ENCODE data around the gene HYAL3. TPM values are rescaled to one million over a fixed set of nuclear protein-coding genes. Genes with fewer than 3 reads are reported as not detected.

The HYAL3 gene
- total and polyA plus RNA-seq, 2 experiments from 2014 or later: 2.4 to 7.1 TPM

DNA sequence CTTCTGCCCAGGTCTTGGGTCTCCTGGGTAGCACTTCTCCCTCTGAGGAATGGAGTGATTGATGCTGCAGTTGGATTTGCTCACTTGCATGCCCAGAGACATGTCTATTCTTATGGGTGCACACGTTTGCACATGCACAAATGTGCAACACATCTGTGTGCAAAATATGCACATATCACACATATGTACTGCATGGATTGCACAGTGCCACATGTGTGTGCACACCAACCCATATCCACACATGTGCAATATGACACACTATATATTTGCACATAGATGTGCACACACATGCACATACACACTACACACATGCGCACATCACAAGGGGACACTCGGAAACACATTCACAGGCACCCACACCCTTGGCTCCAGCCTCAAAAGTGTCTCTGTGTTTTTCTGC is 30.9 kb downstream of the HYAL3 start:
- no peaks in the 10 kb centered on the region for H3K36me3 Mint-ChIP-seq (ENCODE audit: low read depth)
- no peak overlapping the region for H3K27ac Mint-ChIP-seq
- DNase-seq (ENCODE audit: low spot score): no peak
- ATAC-seq: no peak
- TF ChIP-seq ZNF331 (CRISPR knock-in tag; IDR thresholded peaks at IDR 0.05; ENCODE audit: low read depth): no peak
- no peak for TF ChIP-seq POLR2AphosphoS5 (IDR thresholded peaks at IDR 0.05; ENCODE audit: low read depth)
- no peak for TF ChIP-seq CREB1 (CRISPR knock-in tag; IDR thresholded peaks at IDR 0.05; ENCODE audit: low read depth)
- TF ChIP-seq ZNF114 (CRISPR knock-in tag; IDR thresholded peaks at IDR 0.05): no peak
- TF ChIP-seq, protein P1, sequence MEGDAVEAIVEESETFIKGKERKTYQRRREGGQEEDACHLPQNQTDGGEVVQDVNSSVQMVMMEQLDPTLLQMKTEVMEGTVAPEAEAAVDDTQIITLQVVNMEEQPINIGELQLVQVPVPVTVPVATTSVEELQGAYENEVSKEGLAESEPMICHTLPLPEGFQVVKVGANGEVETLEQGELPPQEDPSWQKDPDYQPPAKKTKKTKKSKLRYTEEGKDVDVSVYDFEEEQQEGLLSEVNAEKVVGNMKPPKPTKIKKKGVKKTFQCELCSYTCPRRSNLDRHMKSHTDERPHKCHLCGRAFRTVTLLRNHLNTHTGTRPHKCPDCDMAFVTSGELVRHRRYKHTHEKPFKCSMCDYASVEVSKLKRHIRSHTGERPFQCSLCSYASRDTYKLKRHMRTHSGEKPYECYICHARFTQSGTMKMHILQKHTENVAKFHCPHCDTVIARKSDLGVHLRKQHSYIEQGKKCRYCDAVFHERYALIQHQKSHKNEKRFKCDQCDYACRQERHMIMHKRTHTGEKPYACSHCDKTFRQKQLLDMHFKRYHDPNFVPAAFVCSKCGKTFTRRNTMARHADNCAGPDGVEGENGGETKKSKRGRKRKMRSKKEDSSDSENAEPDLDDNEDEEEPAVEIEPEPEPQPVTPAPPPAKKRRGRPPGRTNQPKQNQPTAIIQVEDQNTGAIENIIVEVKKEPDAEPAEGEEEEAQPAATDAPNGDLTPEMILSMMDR (conservative IDR thresholded peaks at IDR 0.05; ENCODE audit: low read depth in 2 of 2): no peak
- TF ChIP-seq, protein P2, sequence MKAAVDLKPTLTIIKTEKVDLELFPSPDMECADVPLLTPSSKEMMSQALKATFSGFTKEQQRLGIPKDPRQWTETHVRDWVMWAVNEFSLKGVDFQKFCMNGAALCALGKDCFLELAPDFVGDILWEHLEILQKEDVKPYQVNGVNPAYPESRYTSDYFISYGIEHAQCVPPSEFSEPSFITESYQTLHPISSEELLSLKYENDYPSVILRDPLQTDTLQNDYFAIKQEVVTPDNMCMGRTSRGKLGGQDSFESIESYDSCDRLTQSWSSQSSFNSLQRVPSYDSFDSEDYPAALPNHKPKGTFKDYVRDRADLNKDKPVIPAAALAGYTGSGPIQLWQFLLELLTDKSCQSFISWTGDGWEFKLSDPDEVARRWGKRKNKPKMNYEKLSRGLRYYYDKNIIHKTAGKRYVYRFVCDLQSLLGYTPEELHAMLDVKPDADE (IDR thresholded peaks at IDR 0.05): no peak
- TF ChIP-seq, protein P3, sequence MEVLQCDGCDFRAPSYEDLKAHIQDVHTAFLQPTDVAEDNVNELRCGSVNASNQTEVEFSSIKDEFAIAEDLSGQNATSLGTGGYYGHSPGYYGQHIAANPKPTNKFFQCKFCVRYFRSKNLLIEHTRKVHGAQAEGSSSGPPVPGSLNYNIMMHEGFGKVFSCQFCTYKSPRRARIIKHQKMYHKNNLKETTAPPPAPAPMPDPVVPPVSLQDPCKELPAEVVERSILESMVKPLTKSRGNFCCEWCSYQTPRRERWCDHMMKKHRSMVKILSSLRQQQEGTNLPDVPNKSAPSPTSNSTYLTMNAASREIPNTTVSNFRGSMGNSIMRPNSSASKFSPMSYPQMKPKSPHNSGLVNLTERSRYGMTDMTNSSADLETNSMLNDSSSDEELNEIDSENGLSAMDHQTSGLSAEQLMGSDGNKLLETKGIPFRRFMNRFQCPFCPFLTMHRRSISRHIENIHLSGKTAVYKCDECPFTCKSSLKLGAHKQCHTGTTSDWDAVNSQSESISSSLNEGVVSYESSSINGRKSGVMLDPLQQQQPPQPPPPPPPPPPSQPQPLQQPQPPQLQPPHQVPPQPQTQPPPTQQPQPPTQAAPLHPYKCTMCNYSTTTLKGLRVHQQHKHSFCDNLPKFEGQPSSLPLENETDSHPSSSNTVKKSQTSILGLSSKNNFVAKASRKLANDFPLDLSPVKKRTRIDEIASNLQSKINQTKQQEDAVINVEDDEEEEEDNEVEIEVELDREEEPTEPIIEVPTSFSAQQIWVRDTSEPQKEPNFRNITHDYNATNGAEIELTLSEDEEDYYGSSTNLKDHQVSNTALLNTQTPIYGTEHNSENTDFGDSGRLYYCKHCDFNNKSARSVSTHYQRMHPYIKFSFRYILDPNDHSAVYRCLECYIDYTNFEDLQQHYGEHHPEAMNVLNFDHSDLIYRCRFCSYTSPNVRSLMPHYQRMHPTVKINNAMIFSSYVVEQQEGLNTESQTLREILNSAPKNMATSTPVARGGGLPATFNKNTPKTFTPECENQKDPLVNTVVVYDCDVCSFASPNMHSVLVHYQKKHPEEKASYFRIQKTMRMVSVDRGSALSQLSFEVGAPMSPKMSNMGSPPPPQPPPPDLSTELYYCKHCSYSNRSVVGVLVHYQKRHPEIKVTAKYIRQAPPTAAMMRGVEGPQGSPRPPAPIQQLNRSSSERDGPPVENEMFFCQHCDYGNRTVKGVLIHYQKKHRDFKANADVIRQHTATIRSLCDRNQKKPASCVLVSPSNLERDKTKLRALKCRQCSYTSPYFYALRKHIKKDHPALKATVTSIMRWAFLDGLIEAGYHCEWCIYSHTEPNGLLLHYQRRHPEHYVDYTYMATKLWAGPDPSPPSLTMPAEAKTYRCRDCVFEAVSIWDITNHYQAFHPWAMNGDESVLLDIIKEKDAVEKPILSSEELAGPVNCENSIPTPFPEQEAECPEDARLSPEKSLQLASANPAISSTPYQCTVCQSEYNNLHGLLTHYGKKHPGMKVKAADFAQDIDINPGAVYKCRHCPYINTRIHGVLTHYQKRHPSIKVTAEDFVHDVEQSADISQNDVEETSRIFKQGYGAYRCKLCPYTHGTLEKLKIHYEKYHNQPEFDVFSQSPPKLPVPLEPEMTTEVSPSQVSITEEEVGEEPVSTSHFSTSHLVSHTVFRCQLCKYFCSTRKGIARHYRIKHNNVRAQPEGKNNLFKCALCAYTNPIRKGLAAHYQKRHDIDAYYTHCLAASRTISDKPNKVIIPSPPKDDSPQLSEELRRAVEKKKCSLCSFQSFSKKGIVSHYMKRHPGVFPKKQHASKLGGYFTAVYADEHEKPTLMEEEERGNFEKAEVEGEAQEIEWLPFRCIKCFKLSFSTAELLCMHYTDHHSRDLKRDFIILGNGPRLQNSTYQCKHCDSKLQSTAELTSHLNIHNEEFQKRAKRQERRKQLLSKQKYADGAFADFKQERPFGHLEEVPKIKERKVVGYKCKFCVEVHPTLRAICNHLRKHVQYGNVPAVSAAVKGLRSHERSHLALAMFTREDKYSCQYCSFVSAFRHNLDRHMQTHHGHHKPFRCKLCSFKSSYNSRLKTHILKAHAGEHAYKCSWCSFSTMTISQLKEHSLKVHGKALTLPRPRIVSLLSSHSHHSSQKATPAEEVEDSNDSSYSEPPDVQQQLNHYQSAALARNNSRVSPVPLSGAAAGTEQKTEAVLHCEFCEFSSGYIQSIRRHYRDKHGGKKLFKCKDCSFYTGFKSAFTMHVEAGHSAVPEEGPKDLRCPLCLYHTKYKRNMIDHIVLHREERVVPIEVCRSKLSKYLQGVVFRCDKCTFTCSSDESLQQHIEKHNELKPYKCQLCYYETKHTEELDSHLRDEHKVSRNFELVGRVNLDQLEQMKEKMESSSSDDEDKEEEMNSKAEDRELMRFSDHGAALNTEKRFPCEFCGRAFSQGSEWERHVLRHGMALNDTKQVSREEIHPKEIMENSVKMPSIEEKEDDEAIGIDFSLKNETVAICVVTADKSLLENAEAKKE (CRISPR knock-in tag; IDR thresholded peaks at IDR 0.05): no peak
- TF ChIP-seq EZH2phosphoT487 (IDR thresholded peaks at IDR 0.05; ENCODE audit: unreplicated experiment): no peak
- TF ChIP-seq NANOG (IDR thresholded peaks at IDR 0.05; ENCODE audit: borderline replicate concordance): no peak
- no peak for TF ChIP-seq EZH2 (IDR thresholded peaks at IDR 0.05; ENCODE audit: low read depth, unreplicated experiment)
- no peak for TF ChIP-seq STAT1 (IDR thresholded peaks at IDR 0.05; ENCODE audit: unreplicated experiment)
- no peak for TF ChIP-seq JUNB (IDR thresholded peaks at IDR 0.05; ENCODE audit: unreplicated experiment)
- peaks cover 24% of the 10 kb centered on the region for H3K27me3 Mint-ChIP-seq (ENCODE audit: insufficient read depth, low read depth, poor library complexity)
- H3K79me2 ChIP-seq (replicated peaks; ENCODE audit: insufficient read depth): no peaks in the 10 kb centered on the region
- H3K4me3 Mint-ChIP-seq: no peak overlapping the region
- H3K9me2 ChIP-seq (ENCODE audit: insufficient read depth): no peaks in the 10 kb centered on the region
- no peak overlapping the region for H3K4me3 ChIP-seq
- H3K4me1 ChIP-seq (ENCODE audit: insufficient read depth): peaks cover 48% of the 10 kb centered on the region
- no peaks in the 10 kb centered on the region for H3K9me3 Mint-ChIP-seq
- H3K4me1 Mint-ChIP-seq: peaks cover 60% of the 10 kb centered on the region
- no peaks in the 10 kb centered on the region for H3K36me3 ChIP-seq (ENCODE audit: insufficient read depth)
- no peak overlapping the region for H2AFZ ChIP-seq
- H3F3A ChIP-seq (replicated peaks; ENCODE audit: low read depth): 0 out of 2 replicates have a peak, but pooled peaks cover 8% of the 10 kb centered on the region
- no peaks in the 10 kb centered on the region for H4K20me1 ChIP-seq (replicated peaks; ENCODE audit: insufficient read depth)
- no peak overlapping the region for H3K4me2 ChIP-seq
- peaks cover 4% of the 10 kb centered on the region for H3K27me3 ChIP-seq (ENCODE audit: insufficient read depth)
- no peak overlapping the region for H3K27ac ChIP-seq (ENCODE audit: low read depth)

All from GM23338 (cell line).